ENCODE data around the gene CLDN5. TPM values are rescaled to one million over a fixed set of nuclear protein-coding genes. Genes with fewer than 3 reads are reported as not detected.
"Not testable (repeated sequence)": the region's sequence is repeated elsewhere in the genome, so short reads cannot be mapped to it uniquely, and the experiment has no call there.

CLDN5 gene
- total RNA-seq, 1 donor from 2014 or later = 83.8 TPM

- not testable (repeated sequence) for DNase-seq
Measured at GRCh38 chr22:19548427-19548826, 24.2 kb upstream of the CLDN5 start.

GRCh38 chr22:19547620-19548019 lies 23.4 kb upstream of the CLDN5 start:
- DNase-seq = no peak

- no peak for DNase-seq
Measured at GRCh38 chr22:19546680-19547079, 22.5 kb upstream of the CLDN5 start.

GRCh38 chr22:19545935-19546207 lies 21.7 kb upstream of the CLDN5 start:
- DNase-seq = no peak

GRCh38 chr22:19543970-19544708 lies 19.9 kb upstream of the CLDN5 start:
- no peak for DNase-seq

GRCh38 chr22:19540394-19540793 lies 16.2 kb upstream of the CLDN5 start:
- no peak for DNase-seq

- no peak for DNase-seq
Measured at GRCh38 chr22:19537941-19538488, 13.8 kb upstream of the CLDN5 start.

GRCh38 chr22:19536564-19536963 lies 12.4 kb upstream of the CLDN5 start:
- no peak for DNase-seq

GRCh38 chr22:19535001-19535400 lies 10.8 kb upstream of the CLDN5 start:
- no peak for DNase-seq

- DNase-seq = no peak
Measured at GRCh38 chr22:19533857-19534256, 9.6 kb upstream of the CLDN5 start.

GRCh38 chr22:19533049-19533626 lies 8.9 kb upstream of the CLDN5 start:
- DNase-seq = no peak

GRCh38 chr22:19531327-19531726 lies 7.1 kb upstream of the CLDN5 start:
- not testable (repeated sequence) for DNase-seq

- DNase-seq = no peak
Measured at GRCh38 chr22:19530751-19531150, 6.5 kb upstream of the CLDN5 start.

- DNase-seq = no peak
Measured at GRCh38 chr22:19529811-19530210, 5.6 kb upstream of the CLDN5 start.

- DNase-seq = no peak
Measured at GRCh38 chr22:19527861-19528417, 3.7 kb upstream of the CLDN5 start.

GRCh38 chr22:19527321-19527721 lies 3.1 kb upstream of the CLDN5 start:
- DNase-seq = no peak

GRCh38 chr22:19526702-19527111 lies 2.5 kb upstream of the CLDN5 start:
- no peak for DNase-seq

- DNase-seq = no peak
Measured at GRCh38 chr22:19526076-19526701, 2.0 kb upstream of the CLDN5 start.

- DNase-seq = no peak
Measured at GRCh38 chr22:19525666-19526065, 1.5 kb upstream of the CLDN5 start.

- no peak for DNase-seq
Measured at GRCh38 chr22:19525116-19525660, 978 bp upstream of the CLDN5 start.

- DNase-seq = no peak
Measured at GRCh38 chr22:19523240-19524169, 705 bp downstream of the CLDN5 start.

- DNase-seq = no peak
Measured at GRCh38 chr22:19522881-19523239, 1.4 kb downstream of the CLDN5 start.

Data from occipital lobe (tissue), 2 donors.